K562 (cell line): ENCODE results near the gene DGKK. TPM values are rescaled to one million over a fixed set of nuclear protein-coding genes. Genes with fewer than 3 reads are reported as not detected.

Experiments used
- ATAC-seq: fragments of 200-7000 bp; cut with Tn5 transposase; 3 replicates; pipeline ENCODE4 v1.9.1; 2020; ENCODE audit warnings: moderate library complexity
- BruUV-seq: library from RNA; stranded (reverse); fragments of 400-500 nt; replicated peaks from 2 replicates; lab custom pipeline; 2021; lab: Mats Ljungman, UMichigan
- CTCF ChIA-PET: fragments of 300-600 bp; formaldehyde crosslinking; extraction: SDS; loops from one replicate; lab custom pipeline; 2021; ENCODE audit warnings: low intra/inter-chr PET ratio; lab: Yijun Ruan, JAX
- POLR2A ChIA-PET: fragments of 300-600, 350-650 bp; sonication (Branson Sonifier 250); formaldehyde crosslinking; extraction: SDS; loops from one replicate; lab custom pipeline; 2021; ENCODE audit warnings: antibody characterized with exemption, inconsistent platforms; lab: Yijun Ruan, JAX
- DNase-seq, 4 experiments: peaks; one replicate each; pipeline versions ENCODE4 v3.0.0 to v3.0.0-alpha.2; 2011 to 2018; ENCODE audit warnings: low spot score in 3 of 4, mixed read lengths in 3 of 4; ENCODE audit errors: extremely low read depth in 1 of 4
- FAIRE-seq: peaks from 2 replicates; lab custom pipeline; 2011; peaks lifted over from hg19 to GRCh38; lab: Jason Lieb, UNC
- H2AFZ ChIP-seq: 2 replicates; pipeline ENCODE4 v1.6.0; 2011; ENCODE audit warnings: low read depth, low read length, control low read depth, inconsistent platforms
- H3K27ac ChIP-seq: fragments of 200-600 bp; 3 replicates; pipeline ENCODE4 v1.8.0; 2011; ENCODE audit warnings: low read depth, mild to moderate bottlenecking, control low read depth, inconsistent platforms, low read length, moderate library complexity, mixed read lengths; ENCODE audit errors: extremely low read depth
- H3K27me3 ChIP-seq, 2 experiments: fragments of 300-600 bp in 1 of 2; 2 replicates in 1 of 2; 3 replicates in 1 of 2; pipeline versions ENCODE4 v1.6.0 to v1.8.0; 2011; ENCODE audit warnings: inconsistent platforms in 2 of 2, low read length in 2 of 2, mild to moderate bottlenecking in 1 of 2, mixed read lengths in 1 of 2, moderate library complexity in 1 of 2; ENCODE audit not compliant: control insufficient read depth in 2 of 2, insufficient read depth in 2 of 2
- H3K36me3 ChIP-seq: fragments of 300-600 bp; 3 replicates; pipeline ENCODE4 v1.8.0; 2011; ENCODE audit warnings: mild to moderate bottlenecking, low read length, inconsistent platforms; ENCODE audit not compliant: control insufficient read depth, insufficient read depth
- H3K4me1 ChIP-seq, 2 experiments: fragments of 200-600 bp in 1 of 2; replicated peaks in 1 of 2; 2 replicates in 1 of 2; 3 replicates in 1 of 2; pipeline versions ENCODE4 v1.5.1 to v1.8.0; 2011; ENCODE audit warnings: inconsistent platforms in 2 of 2, low read length in 2 of 2, mild to moderate bottlenecking in 1 of 2, mixed read lengths in 1 of 2, moderate library complexity in 1 of 2; ENCODE audit not compliant: control insufficient read depth in 2 of 2, insufficient read depth in 2 of 2
- H3K4me2 ChIP-seq: 2 replicates; pipeline ENCODE4 v1.6.1; 2011; ENCODE audit warnings: low read length, control low read depth, inconsistent platforms, mixed read lengths; ENCODE audit not compliant: insufficient read depth
- H3K4me3 ChIP-seq: fragments of 200-600 bp; sonication (generic), shearing (Covaris generic); 2 replicates; pipeline ENCODE4 v1.5.1; 2016; ENCODE audit warnings: control low read depth, inconsistent platforms
- H3K79me2 ChIP-seq: fragments of 200-600 bp; 3 replicates; pipeline ENCODE4 v1.8.0; 2011; ENCODE audit warnings: low read length, inconsistent platforms; ENCODE audit not compliant: control insufficient read depth, insufficient read depth
- H3K9ac ChIP-seq, 2 experiments: 2 replicates each; pipeline versions ENCODE4 v1.6.0 to v1.6.1; 2011; ENCODE audit warnings: low read depth in 2 of 2, low read length in 2 of 2, control low read depth in 1 of 2, inconsistent platforms in 1 of 2, mild to moderate bottlenecking in 1 of 2, mixed read lengths in 1 of 2; ENCODE audit not compliant: insufficient read depth in 1 of 2
- H3K9me1 ChIP-seq: one replicate; pipeline ENCODE4 v1.6.0; 2011; ENCODE audit warnings: inconsistent platforms, mild to moderate bottlenecking, low read length, moderate library complexity; ENCODE audit not compliant: control insufficient read depth, insufficient read depth
- H3K9me3 ChIP-seq: replicated peaks from 2 replicates; pipeline ENCODE4 v1.5.1; 2011; ENCODE audit warnings: low read depth, low read length, inconsistent platforms; ENCODE audit not compliant: control insufficient read depth, insufficient read depth
- H4K20me1 ChIP-seq: replicated peaks from 2 replicates; pipeline ENCODE4 v1.6.1; 2011; ENCODE audit warnings: low read length, inconsistent platforms, mixed read lengths; ENCODE audit not compliant: control insufficient read depth, insufficient read depth
- E2F1 ChIP-seq: sonication (generic); formaldehyde crosslinking; IDR thresholded peaks from 2 replicates; pipeline ENCODE4 v1.8.1; 2023; ENCODE audit warnings: mild to moderate bottlenecking, missing genetic modification reagents, moderate library complexity
- E2F5 ChIP-seq: sonication (generic); formaldehyde crosslinking; IDR thresholded peaks from 2 replicates; pipeline ENCODE4 v1.8.0; 2022; ENCODE audit warnings: mild to moderate bottlenecking, missing genetic modification reagents
- EGR1 ChIP-seq: fragments of 450-650 bp; conservative IDR thresholded peaks from 2 replicates; pipeline ENCODE4 v1.6.1; 2017; ENCODE audit warnings: mild to moderate bottlenecking
- MXI1 ChIP-seq: IDR thresholded peaks from 2 replicates; pipeline ENCODE4 v1.6.1; 2011; ENCODE audit warnings: low read depth, mild to moderate bottlenecking, improper control_type of control experiment, low read length
- SETDB1 ChIP-seq: IDR thresholded peaks from one replicate; pipeline ENCODE4 v1.6.1; 2012; ENCODE audit warnings: low read length, control low read depth, inconsistent platforms
- SRSF1 ChIP-seq: fragments of 200-400 bp; formaldehyde crosslinking; IDR thresholded peaks from 2 replicates; pipeline ENCODE4 v1.6.1; 2017; ENCODE audit warnings: mild to moderate bottlenecking, low read depth, low read length, moderate library complexity
- THRA ChIP-seq: fragments of 450-650 bp; IDR thresholded peaks from 2 replicates; pipeline ENCODE4 v1.6.1; 2017; ENCODE audit warnings: mild to moderate bottlenecking, moderate library complexity
- ZBTB5 ChIP-seq: fragments of 450-650 bp; IDR thresholded peaks from 2 replicates; pipeline ENCODE4 v1.6.1; 2017; ENCODE audit warnings: antibody characterized with exemption
- ZNF431 ChIP-seq: sonication (generic); formaldehyde crosslinking; IDR thresholded peaks from 2 replicates; pipeline ENCODE4 v1.8.0; 2022; ENCODE audit warnings: mild to moderate bottlenecking, missing genetic modification reagents
- ZNF655 ChIP-seq: fragments of 250-450 bp; sonication (Bioruptor Pico); IDR thresholded peaks from 2 replicates; pipeline ENCODE4 v1.5.0; 2021
- ZNF695 ChIP-seq: fragments of 450-650 bp; formaldehyde crosslinking; IDR thresholded peaks from 2 replicates; pipeline ENCODE4 v1.4.0; 2020; ENCODE audit warnings: mild to moderate bottlenecking, moderate library complexity
- ZNF764 ChIP-seq: fragments of 250-450 bp; sonication (Bioruptor Pico); IDR thresholded peaks from 2 replicates; pipeline ENCODE4 v1.4.0; 2020; ENCODE audit warnings: low read depth, mild to moderate bottlenecking, moderate library complexity
- WGBS: fragments of 100-300 bp; shearing (Covaris generic); methylation state at CpG from one replicate; pipeline ENCODE4 v1.1.6; 2016; ENCODE audit warnings: low coverage, mixed read lengths; ENCODE audit not compliant: insufficient coverage; ENCODE audit errors: missing lambda C conversion rate; 5-methylcytosine and 5-hydroxymethylcytosine counted together
- in situ Hi-C: fragments of 300-500 bp; cut with MboI; formaldehyde crosslinking; loops from 4 replicates; pipeline ENCODE4 v1.15.0; 2018; ENCODE audit warnings: inconsistent platforms, mixed read lengths
- intact Hi-C: fragments of 100-400 bp; cut with micrococcal nuclease; formaldehyde crosslinking; loops from 2 replicates; pipeline ENCODE4 v1.14.2; 2022
- polyA plus RNA-seq, 8 experiments: library from polyadenylated mRNA; depleted of rRNA in 4 of 8; stranded (reverse) in 5 of 8; unstranded in 3 of 8; fragments of >200 nt; fragmentation: Nextera tagmentation in 2 of 8; fragmentation: Illumina TruSeq in 1 of 8; extraction: Ambion mirVana in 2 of 8; extraction: Trizol in 1 of 8; gene quantifications; 2 replicates each; pipeline versions ENCODE4 v1.2.1 to v1.2.3, GENCODE V29; 2011 to 2014; ENCODE audit warnings: inconsistent platforms in 1 of 8, missing spikeins in 1 of 8
- total RNA-seq, 7 experiments: library from RNA; depleted of rRNA in 6 of 7; stranded (reverse); fragments of >200 nt in 6 of 7; fragmentation: Illumina TruSeq in 2 of 7; extraction: Trizol in 2 of 7; gene quantifications; 2 replicates each; pipeline versions ENCODE4 v1.2.1 to v1.2.3, GENCODE V29; 2011 to 2021; ENCODE audit warnings: low replicate concordance in 1 of 7

Gene DGKK
- total and polyA plus RNA-seq, 9 of the 15 experiments (the other 6 are each of a cell fraction or from before 2014, with no cell fraction given) = not detected

- WGBS = 6% methylated on average over 3 of the region's 3 CpGs
- Histone ChIP-seq H3K9ac (no peak overlapping the region), H3K79me2 (no peaks in the 10 kb centered on the region), H3K4me1 (no peaks in the 10 kb centered on the region), H3K36me3 (no peaks in the 10 kb centered on the region), H3K4me2 (no peak overlapping the region), H3K27me3 (no peaks in the 10 kb centered on the region), H4K20me1 (no peaks in the 10 kb centered on the region), H3K27ac (no peak overlapping the region), H3K4me3 (no peak overlapping the region), H3K9me3 (no peaks in the 10 kb centered on the region), H3K9me1 (no peaks in the 10 kb centered on the region), H2AFZ (no peak overlapping the region)
- ChIA-PET POLR2A (no interaction called here), CTCF (no interaction called here)
- ATAC-seq = no peak
- no peak for FAIRE-seq
- no TSS peak for BruUV-seq
- in situ Hi-C loops = no loop called here
- intact Hi-C loops = loop anchor here (10.0 kb wide), 1 partner anchor 528 kb away; no protein-coding TSS in a partner anchor
- DNase-seq = no peak
- TF ChIP-seq EGR1 = no peak
- TF ChIP-seq E2F1 (CRISPR knock-in tag) = no peak
- no peak for TF ChIP-seq SETDB1
- TF ChIP-seq ZNF764 (CRISPR knock-in tag) = no peak
- no peak for TF ChIP-seq MXI1
- no peak for TF ChIP-seq ZNF695 (CRISPR knock-in tag)
- TF ChIP-seq ZNF431 (CRISPR knock-in tag) = no peak
- TF ChIP-seq ZNF655 (CRISPR knock-in tag) = no peak
- no peak for TF ChIP-seq THRA
- TF ChIP-seq E2F5 (CRISPR knock-in tag) = no peak
- TF ChIP-seq ZBTB5 = no peak
- no peak for TF ChIP-seq SRSF1
Observed at GRCh38 chrX:50442426-50443116, 28.1 kb downstream of the DGKK start.
